ENCODE measurements around the gene ROPN1L. TPM values are rescaled to one million over a fixed set of nuclear protein-coding genes. Genes with fewer than 3 reads are reported as not detected.

ROPN1L gene
- total RNA-seq, 1 donor from 2014 or later = not detected

DNA sequence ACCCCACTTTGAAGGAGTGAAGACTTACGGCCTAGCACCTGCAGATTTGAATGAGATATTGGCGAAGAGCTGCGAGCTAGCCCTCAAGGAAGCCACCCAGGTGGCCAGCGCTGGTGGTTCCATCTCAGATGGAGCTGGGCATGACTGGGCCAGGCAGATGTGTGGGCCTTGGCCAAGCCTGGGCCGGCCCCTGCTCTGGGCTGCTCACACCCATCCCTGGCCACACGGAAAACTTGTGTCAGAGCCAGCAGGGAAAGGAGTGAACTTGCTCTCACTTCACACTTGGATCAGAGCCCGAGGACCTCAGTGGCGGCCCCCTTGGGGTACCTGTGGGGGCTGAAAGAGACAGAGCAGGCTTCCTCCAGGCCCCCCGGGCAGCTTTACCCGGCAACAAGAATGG lies 44.2 kb downstream of the ROPN1L start:
- no peak overlapping the region for H3K27ac Mint-ChIP-seq (ENCODE audit: unreplicated experiment)
- TF ChIP-seq, protein P1, sequence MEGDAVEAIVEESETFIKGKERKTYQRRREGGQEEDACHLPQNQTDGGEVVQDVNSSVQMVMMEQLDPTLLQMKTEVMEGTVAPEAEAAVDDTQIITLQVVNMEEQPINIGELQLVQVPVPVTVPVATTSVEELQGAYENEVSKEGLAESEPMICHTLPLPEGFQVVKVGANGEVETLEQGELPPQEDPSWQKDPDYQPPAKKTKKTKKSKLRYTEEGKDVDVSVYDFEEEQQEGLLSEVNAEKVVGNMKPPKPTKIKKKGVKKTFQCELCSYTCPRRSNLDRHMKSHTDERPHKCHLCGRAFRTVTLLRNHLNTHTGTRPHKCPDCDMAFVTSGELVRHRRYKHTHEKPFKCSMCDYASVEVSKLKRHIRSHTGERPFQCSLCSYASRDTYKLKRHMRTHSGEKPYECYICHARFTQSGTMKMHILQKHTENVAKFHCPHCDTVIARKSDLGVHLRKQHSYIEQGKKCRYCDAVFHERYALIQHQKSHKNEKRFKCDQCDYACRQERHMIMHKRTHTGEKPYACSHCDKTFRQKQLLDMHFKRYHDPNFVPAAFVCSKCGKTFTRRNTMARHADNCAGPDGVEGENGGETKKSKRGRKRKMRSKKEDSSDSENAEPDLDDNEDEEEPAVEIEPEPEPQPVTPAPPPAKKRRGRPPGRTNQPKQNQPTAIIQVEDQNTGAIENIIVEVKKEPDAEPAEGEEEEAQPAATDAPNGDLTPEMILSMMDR (IDR thresholded peaks at IDR 0.05; ENCODE audit: partially characterized antibody, unreplicated experiment) = no peak
- H3K27me3 Mint-ChIP-seq (ENCODE audit: unreplicated experiment) = peaks cover 11% of the 10 kb centered on the region
- DNase-seq = no peak
- peaks cover 8% of the 10 kb centered on the region for H3K9me3 Mint-ChIP-seq (ENCODE audit: unreplicated experiment)
- no peaks in the 10 kb centered on the region for H3K36me3 Mint-ChIP-seq (ENCODE audit: unreplicated experiment)
- H3K4me3 Mint-ChIP-seq (ENCODE audit: unreplicated experiment) = no peak overlapping the region
- H3K4me1 Mint-ChIP-seq (ENCODE audit: low read depth, unreplicated experiment) = peaks cover 19% of the 10 kb centered on the region

- peaks cover 12% of the 10 kb centered on the region for H3K4me1 Mint-ChIP-seq (ENCODE audit: low read depth, unreplicated experiment)
- TF ChIP-seq, protein P1 (IDR thresholded peaks at IDR 0.05; ENCODE audit: partially characterized antibody, unreplicated experiment) = no peak
- H3K27me3 Mint-ChIP-seq (ENCODE audit: unreplicated experiment) = peaks cover 14% of the 10 kb centered on the region
- DNase-seq = no peak
- no peaks in the 10 kb centered on the region for H3K36me3 Mint-ChIP-seq (ENCODE audit: unreplicated experiment)
- H3K27ac Mint-ChIP-seq (ENCODE audit: unreplicated experiment) = no peak overlapping the region
- H3K9me3 Mint-ChIP-seq (ENCODE audit: unreplicated experiment) = peaks cover 8% of the 10 kb centered on the region
- H3K4me3 Mint-ChIP-seq (ENCODE audit: unreplicated experiment) = no peak overlapping the region
These were observed 45.0 kb downstream of the ROPN1L start for GRCh38 chr5:10486511-10487344.

DNA sequence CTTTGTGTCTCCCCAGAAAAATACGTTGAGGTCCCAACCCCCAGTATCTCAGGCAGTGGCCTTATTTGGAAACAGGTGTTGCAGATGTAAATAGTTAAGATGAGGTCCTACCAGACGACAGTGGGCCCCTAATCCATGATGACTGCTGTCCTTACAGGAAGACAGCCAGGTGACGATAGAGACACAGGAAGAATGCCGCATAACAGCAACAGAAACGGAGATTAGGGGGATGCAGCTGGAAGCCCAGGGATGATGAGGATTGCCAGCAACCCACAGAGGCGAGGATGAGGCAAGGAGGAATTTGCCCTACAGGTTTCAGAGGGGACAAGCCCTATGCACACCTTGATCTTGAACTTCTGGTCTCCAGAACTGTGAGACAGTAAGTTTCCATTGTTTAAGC lies 46.5 kb downstream of the ROPN1L start:
- H3K9me3 Mint-ChIP-seq (ENCODE audit: unreplicated experiment) = peaks cover 10% of the 10 kb centered on the region
- no peaks in the 10 kb centered on the region for H3K36me3 Mint-ChIP-seq (ENCODE audit: unreplicated experiment)
- DNase-seq = no peak
- H3K4me1 Mint-ChIP-seq (ENCODE audit: low read depth, unreplicated experiment) = peaks cover 9% of the 10 kb centered on the region
- H3K4me3 Mint-ChIP-seq (ENCODE audit: unreplicated experiment) = no peak overlapping the region
- H3K27ac Mint-ChIP-seq (ENCODE audit: unreplicated experiment) = no peak overlapping the region
- H3K27me3 Mint-ChIP-seq (ENCODE audit: unreplicated experiment) = peaks cover 15% of the 10 kb centered on the region
- TF ChIP-seq, protein P1 (IDR thresholded peaks at IDR 0.05; ENCODE audit: partially characterized antibody, unreplicated experiment) = no peak

DNA sequence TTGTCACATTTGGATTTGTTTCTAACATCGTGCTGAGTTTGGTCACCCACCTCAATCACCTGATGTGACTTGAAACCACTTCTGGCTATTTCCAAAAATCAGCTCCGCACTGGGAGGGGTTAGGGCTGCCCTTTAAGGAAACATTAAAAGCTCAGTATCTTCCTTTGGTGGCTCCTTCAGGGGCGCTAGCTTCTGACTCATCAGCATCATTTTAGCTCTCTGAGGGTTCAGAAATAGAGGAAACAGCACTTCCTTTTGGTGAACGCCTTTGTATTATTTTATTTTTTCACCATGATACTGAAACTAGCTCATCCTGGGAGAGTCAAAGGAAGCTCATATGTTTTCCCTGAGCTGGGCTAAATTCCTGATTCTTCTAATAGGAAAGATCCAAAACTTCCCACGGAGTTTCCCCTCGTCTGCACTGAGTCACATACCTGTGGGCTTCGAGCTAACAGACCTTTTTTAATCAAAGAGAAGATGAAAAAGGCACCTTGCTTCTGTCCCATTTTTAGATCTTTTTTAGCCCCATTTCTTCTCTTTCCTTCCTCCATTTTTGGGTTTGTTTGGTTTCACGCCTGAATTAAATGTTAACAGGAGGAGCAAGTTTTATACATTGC lies 48.2 kb downstream of the ROPN1L start:
- no peak overlapping the region for H3K27ac Mint-ChIP-seq (ENCODE audit: unreplicated experiment)
- DNase-seq = no peak

More for the DNA sequence above, 48.2 kb downstream of the ROPN1L start:
- H3K4me3 Mint-ChIP-seq (ENCODE audit: unreplicated experiment) = no peak overlapping the region
- peaks cover 10% of the 10 kb centered on the region for H3K36me3 Mint-ChIP-seq (ENCODE audit: unreplicated experiment)
- peaks cover 10% of the 10 kb centered on the region for H3K27me3 Mint-ChIP-seq (ENCODE audit: unreplicated experiment)
- peaks cover 10% of the 10 kb centered on the region for H3K9me3 Mint-ChIP-seq (ENCODE audit: unreplicated experiment)
- TF ChIP-seq, protein P1 (IDR thresholded peaks at IDR 0.05; ENCODE audit: partially characterized antibody, unreplicated experiment) = no peak
- H3K4me1 Mint-ChIP-seq (ENCODE audit: low read depth, unreplicated experiment) = peaks cover 3% of the 10 kb centered on the region

All from glutamatergic neuron (in vitro differentiated cells).